HG02885 (cell line): ENCODE measurements around the gene DDX55.

Experiments used
- ATAC-seq: cut with Tn5 transposase; IDR thresholded peaks from one replicate; pipeline ENCODE4 v1.9.1; 2021; ENCODE audit warnings: mild to moderate bottlenecking; ENCODE audit not compliant: unreplicated experiment, poor library complexity

DDX55 gene

DNA sequence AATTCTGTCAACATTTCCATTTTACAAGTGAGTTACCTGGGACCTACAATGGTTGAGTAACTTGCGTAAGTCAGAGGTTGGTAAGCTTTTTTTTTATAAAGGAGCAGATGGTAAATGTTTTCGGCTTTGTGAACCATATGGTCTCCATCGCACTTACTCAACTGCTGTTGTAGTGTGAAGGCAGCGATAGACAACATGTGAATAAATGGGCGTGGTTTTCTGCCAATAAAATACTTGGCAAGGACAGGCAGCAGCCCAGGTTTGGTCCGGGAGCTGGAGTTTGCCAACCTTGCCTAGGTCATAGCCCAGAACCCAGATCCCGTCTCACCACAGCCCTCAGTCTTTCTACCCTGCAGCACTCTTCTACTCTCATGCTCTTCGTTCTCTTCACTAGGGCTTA is 6.3 kb downstream of the DDX55 start:
- no peak for ATAC-seq

DNA sequence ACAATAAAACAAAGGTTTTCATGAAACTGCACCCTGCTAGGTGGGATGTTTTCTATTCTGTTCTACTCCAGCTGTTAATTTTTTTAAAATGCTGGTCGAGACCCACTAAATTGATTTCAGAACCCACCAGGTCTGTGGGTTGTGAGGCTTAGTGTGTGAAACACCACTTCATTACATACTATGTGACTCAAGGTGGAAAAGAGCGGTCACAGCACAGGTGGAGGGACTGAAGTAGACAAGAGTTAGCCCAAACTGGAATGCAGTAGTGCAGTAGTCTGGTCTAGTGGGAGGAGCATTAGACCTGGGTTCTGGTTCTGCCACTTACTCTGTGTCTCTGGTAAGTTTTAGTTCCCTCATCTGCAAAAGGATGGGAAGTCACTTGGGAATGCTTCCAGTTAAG is 12.2 kb downstream of the DDX55 start:
- no peak for ATAC-seq

DNA sequence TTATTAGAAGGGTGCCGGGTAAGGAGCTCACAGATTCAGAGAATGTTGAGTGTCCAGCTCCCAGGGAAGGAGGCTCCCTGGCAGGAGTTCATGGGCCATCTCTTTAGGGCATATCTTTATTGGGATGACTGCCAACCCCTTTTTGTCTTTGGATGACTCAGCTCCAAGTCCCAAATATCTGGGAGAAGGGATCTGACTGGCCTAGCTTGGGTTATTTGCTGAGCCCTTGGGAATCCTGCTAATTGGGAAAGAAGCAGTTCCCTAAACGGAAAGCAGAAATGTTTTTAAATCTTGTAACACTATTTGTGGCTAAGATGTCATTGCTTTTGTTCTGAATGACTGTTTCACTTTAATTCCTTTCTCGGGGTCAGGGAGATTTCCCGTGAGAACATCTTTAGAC is 12.6 kb downstream of the DDX55 start:
- no peak for ATAC-seq

DNA sequence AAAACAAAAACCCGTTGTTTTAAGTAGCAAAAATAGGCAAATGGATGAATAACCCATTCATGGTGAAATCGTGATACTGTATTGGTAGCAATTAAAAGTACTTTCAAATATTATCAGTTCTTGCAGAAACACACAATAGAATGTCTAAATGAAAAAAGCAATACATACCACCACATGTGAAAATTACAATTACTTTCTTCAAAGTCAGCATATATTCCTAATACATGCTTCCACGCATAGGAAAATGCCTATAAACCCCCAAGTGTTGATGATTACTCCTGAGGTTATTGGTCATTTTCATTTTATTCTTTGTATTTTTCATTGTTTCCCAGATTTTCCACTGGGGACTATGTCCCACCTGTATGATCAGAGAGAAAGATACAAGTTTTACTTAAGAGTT is 15.2 kb downstream of the DDX55 start:
- ATAC-seq, result no peak

DNA sequence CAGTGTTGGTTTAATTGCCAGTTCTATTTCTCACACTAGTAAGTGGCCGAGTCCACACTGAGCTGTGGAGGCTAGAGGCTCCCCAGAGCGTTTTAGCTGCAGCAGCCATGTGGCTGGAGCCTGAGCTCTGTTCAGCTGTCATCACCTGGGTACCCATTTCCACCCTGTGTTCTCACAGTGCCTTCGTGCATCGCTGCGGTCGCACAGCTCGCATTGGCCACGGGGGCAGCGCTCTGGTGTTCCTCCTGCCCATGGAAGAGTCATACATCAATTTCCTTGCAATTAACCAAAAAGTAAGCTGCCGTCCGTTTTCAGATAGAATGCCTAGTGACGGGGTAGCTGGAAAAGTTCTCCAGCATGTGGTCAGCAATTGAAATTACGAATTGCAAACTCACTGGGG is 15.7 kb downstream of the DDX55 start:
- ATAC-seq, result no peak

DNA sequence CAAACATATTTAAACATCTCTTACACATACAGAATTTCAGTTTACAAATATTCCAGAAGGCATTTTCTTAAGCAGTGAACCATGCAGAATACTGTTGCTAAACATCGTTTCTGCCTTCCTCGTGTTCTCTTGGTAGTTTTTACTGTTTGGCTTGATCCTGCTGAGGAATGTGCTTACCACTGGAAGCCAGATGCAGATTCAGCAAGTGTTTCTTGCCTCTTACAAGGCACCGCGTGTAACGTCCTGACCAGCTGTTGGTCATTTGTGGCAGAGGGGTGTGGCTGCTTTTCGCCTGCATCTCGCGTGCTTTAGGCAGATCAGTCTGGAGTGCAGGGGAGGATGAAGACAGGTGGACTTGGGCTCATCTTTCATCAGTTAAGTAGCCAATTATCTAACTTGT is 19.2 kb downstream of the DDX55 start:
- ATAC-seq, result no peak

DNA sequence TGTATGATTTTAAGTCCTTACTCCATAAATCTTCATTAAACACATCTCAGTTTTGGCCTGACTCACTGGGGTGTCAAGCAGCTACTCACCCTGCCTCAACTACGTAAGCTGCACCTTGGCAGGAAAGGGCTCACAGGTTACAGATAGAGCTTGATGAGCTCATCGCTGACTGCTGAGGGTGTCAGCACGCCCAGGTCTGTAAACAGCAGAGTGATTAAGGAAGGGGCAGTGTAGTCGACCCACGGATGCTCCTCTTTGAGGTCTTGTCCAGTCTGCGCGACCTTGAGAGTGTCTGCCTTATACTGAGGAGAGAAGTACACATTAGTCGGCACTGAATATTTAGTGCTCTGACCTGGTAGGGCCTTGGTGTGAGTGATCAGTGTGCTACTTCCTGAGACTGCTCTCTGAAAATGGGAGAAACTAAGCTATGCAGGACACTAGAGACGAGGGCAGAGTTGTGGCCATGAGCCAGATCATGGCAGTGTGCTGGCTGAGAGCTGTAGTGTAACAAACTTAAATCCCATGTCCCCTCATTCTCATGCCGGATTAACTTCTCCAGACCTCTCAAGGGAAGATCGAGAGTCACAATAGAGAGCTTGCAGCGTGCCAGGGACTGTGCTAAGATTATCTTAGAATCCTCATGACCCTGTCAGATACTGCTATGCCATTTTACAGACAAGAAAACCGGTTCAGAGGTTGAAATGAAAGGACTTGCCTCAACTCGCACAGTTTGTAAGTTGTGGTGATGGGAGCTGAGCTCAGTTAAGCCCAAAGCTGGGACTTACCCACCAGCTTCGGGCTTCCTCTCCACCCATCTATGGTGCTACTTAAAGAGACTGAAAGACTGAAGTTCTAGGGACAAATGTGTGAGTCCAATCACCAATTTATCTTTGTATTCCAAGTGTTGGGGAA is 20.0 kb downstream of the DDX55 start:
- ATAC-seq, result no peak

DNA sequence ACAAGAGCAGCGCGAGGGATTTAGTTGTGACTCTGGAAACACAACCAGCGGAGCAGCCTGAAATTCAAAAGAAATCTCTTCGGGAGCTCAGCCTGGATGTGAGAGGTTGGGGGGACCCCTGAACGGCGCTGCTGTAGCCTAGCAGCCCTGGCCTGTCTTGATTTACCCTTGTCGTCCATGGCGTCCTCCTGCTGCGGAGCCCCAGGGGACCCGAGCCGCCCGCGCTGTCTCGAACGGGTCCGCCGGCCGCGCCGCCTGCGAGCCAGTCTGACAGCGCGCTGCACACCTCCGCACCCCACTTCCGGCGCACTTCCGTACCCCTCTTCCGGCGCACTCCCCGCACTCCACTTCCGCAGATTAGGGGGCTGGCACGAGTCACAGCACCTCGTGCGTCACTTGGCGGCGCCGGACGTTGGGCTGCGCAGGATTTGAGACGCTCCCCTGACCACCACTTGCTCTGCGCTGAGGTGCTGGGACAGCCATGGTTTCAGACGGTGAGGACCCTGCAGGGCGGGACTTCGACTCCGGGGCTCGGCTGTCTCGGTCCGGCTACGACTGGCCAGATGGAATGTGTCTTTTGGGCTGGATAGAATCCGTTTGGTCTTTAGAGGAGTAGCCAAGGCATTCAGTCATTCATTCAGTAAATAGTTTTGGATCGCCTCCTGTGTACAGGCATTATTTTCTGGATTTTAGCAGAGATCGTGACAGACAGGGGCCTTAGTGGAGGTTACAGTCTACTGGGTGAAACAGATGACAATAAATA is 31.7 kb downstream of the DDX55 start, which contains the start of the genes EIF2B1 and GTF2H3:
Gene EIF2B1 (minus strand): TSS at position 308 of the 763 bp plus-strand sequence. CDS start 129 bp downstream, at position 179.
Gene GTF2H3 (plus strand): TSS at position 451 of the 763 bp plus-strand sequence. CDS start 31 bp downstream, at position 482.
- ATAC-seq, result peak; percentile 95

DNA sequence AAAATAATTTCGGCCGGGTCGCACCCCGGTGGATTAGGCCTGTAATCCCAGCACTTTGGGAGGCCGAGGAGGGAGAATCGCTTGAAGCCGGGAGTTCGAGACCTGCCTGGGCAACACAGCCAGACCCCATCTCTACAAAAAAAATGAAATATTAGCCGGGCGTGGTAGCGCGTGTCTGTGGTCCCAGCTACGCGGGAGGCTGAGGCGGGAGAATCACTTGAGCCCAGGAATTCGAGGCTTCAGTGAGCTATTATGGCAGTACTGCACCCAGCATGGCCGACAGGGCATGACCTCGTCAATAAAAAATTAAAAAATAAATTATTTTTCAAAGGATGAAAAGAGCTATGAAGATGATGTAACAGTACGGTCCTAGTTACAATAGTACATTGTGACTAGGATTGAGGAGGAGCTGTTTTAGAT is 32.3 kb downstream of the DDX55 start:
- no peak for ATAC-seq

DNA sequence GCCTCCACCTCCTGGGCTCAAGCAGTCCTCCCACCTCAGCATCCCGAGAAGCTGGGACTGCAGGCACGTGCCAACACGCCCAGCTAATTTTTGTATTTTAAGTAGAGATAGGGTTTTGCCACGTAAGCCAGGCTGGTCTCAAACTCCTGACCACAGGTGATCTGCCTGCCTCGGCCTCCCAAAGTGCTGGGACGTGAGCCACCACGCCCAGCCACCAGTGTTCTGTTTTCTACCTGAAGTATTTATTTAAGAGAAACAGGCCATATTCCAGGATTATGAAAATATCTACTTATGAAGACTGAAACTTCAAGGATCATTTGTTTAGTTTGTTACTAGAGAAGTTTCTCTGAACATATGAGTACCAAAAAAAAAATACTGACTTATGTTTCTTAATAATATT is 42.0 kb downstream of the DDX55 start:
- ATAC-seq, result no peak

DNA sequence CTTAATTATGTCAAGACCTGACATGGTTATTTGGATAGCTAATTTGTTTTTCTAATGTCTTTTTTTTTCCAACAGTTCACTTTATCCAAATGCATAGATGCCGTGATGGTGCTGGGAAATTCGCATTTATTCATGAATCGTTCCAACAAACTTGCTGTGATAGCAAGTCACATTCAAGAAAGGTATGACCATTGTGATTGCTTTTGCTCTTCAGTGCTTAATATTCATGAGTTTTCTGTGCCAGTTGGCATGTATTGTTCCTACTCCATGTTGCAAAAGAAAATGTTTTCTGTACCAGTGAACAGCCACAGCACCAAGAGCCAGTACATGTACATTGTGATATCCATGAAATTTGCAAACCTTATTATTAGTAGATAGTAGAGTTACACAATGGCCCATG is 43.5 kb downstream of the DDX55 start:
- ATAC-seq, result no peak

DNA sequence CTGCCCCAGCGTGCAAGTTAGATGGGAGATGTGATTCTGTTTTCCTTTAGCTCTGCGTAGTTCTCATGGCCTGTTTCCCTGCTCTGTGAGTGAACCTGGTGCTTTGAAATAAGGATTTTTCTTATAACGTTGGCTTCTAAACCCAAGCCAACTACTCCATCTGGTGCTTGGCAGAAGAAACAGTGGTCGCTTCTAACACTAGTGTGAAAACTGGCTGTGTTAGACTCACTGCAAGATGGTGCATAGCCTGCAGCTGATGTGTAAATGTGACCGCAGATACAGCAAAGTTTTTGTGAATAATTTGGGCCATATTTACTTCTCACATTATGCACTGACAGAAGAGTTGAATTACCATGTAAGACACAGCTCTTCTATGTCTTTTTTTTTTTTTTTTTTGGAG is 44.0 kb downstream of the DDX55 start:
- no peak for ATAC-seq

DNA sequence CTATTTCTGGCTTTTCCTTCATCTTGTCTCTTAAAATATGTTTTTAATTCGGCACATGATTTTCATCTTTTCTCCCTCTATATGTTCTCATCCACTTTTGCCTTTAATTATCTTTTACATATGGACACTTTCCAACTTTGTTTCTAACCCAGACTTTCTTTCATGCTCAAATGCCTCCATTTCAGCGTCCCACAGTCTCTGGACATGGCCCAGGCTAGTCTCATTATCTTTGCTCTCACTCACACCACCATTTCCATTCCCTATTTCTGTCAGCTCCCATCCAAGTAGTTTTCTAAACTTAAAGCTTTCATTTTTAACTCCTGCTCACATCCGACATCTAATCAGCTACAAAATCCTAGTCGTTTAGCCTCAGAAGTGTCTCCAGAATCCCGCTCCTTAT is 46.5 kb downstream of the DDX55 start:
- no peak for ATAC-seq

DNA sequence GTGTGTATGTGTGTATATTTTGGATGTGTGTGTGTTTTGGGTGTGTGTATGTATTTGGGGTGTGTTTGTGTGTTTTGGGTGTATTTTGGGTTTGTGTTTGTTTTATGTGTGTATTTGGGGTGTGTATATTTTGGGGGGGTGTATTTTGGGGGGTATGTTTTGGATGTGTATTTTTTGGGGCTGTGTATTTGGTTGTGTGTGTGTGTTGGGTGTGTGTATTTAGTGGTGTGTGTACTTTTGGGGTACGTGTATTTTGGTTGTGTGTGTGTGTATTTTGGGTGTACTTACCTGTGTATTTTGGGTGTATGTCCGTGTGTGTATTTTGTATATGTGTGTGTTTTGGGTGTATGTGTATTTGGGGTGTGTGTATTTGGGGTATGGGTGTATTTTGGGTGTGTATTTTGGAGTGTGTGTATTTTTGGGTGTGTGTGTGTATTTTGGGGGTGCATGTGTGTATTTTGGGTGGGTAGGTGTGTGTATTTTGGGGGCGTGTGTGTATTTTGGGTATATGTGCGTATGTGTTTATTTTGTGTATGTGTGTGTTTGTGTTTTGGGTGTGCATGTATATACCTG is 52.3 kb downstream of the DDX55 start:
- ATAC-seq, result no peak

DNA sequence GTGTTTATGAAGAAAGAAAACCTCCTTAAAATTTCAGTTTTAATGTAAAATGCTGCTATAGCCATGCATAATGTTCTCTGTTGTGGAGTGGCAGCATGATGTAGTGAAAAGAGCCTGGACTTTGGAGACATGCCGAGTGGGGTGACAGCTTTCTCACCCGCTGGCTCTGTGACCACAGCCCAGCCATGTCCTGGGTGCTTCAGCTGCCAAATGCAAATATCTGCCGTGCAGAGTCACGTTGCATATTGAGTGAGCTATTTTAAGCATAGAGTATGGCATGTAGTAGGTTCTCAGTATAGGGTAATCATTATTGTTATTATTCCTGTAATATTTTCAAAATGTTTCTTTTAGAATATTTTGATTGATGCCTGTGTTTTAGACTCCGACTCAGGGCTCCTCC is 53.5 kb downstream of the DDX55 start:
- ATAC-seq, result peak; percentile 79

DNA sequence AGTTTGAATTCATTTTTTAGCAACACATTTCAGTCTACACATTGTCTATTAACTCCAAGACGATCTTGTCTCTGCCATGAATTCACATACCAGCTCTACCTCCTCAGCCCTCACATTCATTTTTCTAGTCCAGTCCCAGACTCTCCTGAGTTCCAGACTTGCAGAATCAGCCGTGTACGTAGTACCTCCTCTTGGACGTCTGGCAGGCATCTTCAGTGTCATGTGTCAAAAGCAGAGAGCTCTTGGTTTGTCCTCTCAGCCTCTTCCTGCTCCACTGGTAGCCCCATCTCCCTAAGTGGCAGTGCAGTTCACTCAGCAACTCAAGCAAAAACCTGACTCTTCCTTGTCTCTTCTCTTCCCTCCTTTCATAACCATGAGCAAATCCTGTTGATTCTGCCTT is 54.5 kb downstream of the DDX55 start:
- no peak for ATAC-seq

DNA sequence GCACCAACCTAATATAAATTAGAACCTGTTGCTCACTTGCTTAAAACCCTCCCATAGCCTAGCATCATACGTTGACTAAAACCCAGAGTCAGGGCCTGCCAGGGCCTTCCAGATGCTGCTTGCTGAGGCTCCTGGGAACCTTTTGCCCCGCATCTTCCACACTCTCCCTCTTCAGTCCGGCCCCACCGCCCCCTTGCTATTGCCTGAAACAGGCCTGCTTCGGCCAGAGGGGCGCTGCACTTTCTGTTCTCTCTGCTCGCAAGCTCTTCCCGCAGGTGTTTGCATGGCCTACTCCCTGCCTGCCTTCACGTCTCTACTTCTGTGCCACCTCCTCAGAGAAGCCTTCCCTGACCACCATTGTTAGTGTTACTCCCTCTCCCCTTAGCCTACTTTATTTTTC is 55.3 kb downstream of the DDX55 start:
- no peak for ATAC-seq

DNA sequence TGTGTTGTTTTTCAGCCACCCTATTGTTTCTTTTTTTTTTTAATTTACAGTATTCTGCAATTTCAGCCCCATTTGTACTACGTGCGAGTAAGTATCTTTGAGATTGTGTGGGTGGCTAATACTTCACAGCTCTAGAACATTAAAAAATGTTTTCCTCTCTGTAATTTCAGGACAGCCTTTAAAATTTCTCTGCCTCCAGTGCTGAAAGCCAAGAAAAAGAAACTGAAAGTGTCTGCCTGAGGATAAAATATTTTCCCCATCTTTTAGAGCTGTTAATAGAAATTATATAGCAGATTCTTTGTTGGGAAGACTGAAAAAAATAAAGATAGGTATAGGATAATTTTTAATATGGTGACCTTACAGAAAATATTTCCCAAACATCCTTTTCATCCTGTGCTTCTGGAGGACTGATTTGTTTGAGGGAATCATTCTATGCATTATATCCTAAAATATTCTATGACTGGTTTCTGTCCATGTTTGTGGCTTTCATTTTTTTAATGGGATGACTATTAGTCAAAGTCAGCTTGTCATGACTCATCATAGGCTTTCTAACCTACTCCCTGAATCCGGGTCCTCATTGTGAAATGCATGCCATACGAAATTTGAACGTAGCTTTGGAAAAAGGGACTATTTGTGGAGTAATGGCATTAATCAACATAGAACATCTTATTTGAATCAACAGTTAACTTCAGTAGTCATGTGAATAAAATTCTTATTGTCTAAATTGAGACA is 58.3 kb downstream of the DDX55 start:
- no peak for ATAC-seq

DNA sequence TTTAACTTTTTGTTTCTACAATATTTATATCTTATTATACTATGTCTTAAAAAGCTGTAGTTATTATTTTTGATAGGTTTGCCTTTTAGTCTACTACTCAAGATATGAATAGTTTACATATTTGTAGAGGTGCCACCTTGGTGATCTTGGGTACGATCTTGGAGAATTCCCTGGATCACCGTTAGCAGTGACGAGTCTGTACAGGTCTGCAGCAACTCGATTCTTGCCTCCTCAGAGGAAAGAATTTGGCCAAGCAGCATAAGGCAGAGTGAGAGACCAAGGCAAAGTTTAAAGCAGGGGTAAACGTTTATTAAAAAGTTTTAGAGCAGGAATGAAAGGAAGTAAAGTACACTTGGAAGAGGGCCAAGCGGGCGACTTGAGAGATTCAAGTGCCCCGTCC is 65.9 kb downstream of the DDX55 start:
- ATAC-seq, result no peak
